ENCODE data around the gene TTC3.

DNA sequence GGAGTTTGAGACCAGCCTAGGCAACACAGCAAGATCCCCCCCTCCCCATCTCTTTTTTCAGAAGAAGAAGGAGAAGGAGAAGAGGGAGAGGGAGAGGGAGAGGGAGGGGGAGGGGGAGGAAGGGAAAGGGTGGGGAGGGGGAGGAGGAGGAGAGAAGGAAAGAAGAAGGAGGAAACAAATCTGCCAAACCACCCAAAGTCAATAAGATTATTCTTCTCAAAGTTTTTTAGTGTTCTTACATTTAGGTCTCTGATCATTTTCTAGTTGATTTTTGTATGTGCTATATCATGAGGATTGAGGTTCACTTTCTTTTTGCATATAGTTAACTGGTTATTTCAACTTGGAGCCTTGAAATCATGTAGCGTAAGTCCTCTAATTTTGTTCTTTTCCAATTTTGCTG, 137.7 kb downstream of the TTC3 start:
- TF ChIP-seq, protein P1, sequence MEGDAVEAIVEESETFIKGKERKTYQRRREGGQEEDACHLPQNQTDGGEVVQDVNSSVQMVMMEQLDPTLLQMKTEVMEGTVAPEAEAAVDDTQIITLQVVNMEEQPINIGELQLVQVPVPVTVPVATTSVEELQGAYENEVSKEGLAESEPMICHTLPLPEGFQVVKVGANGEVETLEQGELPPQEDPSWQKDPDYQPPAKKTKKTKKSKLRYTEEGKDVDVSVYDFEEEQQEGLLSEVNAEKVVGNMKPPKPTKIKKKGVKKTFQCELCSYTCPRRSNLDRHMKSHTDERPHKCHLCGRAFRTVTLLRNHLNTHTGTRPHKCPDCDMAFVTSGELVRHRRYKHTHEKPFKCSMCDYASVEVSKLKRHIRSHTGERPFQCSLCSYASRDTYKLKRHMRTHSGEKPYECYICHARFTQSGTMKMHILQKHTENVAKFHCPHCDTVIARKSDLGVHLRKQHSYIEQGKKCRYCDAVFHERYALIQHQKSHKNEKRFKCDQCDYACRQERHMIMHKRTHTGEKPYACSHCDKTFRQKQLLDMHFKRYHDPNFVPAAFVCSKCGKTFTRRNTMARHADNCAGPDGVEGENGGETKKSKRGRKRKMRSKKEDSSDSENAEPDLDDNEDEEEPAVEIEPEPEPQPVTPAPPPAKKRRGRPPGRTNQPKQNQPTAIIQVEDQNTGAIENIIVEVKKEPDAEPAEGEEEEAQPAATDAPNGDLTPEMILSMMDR (IDR thresholded peaks at IDR 0.05; ENCODE audit: insufficient read depth, low read depth, low read length) = no peak
- TF ChIP-seq EZH2 (IDR thresholded peaks at IDR 0.05; ENCODE audit: insufficient read depth, low read length) = no peak
